Osteoblast (primary cell): ENCODE measurements around the gene ACAT2. TPM values are rescaled to one million over a fixed set of nuclear protein-coding genes. Genes with fewer than 3 reads are reported as not detected.
A peak's percentile ranks its signal among the peaks of the same experiment; 100 is the strongest.
"Not testable (repeated sequence)": the region's sequence is repeated elsewhere in the genome, so short reads cannot be mapped to it uniquely, and the experiment has no call there.

Source experiments
- DNase-seq: peaks from one replicate; pipeline ENCODE4 v3.0.0; 2011; ENCODE audit warnings: low spot score, mixed read lengths; ENCODE audit not compliant: insufficient read length; ENCODE audit errors: missing footprints
- H2AFZ ChIP-seq: 2 replicates; pipeline ENCODE4 v1.6.0; 2011; ENCODE audit warnings: mild to moderate bottlenecking, low read length
- H3K27ac ChIP-seq: 2 replicates; pipeline ENCODE4 v1.5.1; 2011; ENCODE audit warnings: mild to moderate bottlenecking, low read depth, low read length, moderate library complexity
- H3K27me3 ChIP-seq: 2 replicates; pipeline ENCODE4 v1.6.0; 2012; ENCODE audit warnings: mild to moderate bottlenecking, control low read depth, inconsistent platforms, low read length, moderate library complexity; ENCODE audit not compliant: insufficient read depth
- H3K36me3 ChIP-seq: 2 replicates; pipeline ENCODE4 v1.5.1; 2011; ENCODE audit warnings: mild to moderate bottlenecking, low read length, control low read depth, moderate library complexity; ENCODE audit not compliant: insufficient read depth
- H3K4me1 ChIP-seq: 2 replicates; pipeline ENCODE4 v1.5.1; 2011; ENCODE audit warnings: mild to moderate bottlenecking, low read length, control low read depth, moderate library complexity; ENCODE audit not compliant: insufficient read depth
- H3K4me2 ChIP-seq: 2 replicates; pipeline ENCODE4 v1.6.0; 2011; ENCODE audit warnings: mild to moderate bottlenecking, low read length; ENCODE audit not compliant: insufficient read depth
- H3K4me3 ChIP-seq: fragments of 200-600 bp; sonication (generic); 3 replicates; pipeline ENCODE4 v1.5.1; 2012; ENCODE audit warnings: mild to moderate bottlenecking, low read length, inconsistent platforms; ENCODE audit not compliant: insufficient read depth
- H3K79me2 ChIP-seq: 2 replicates; pipeline ENCODE4 v1.6.0; 2012; ENCODE audit warnings: mild to moderate bottlenecking, low read length, control low read depth, inconsistent platforms; ENCODE audit not compliant: insufficient read depth
- H3K9me3 ChIP-seq: 2 replicates; pipeline ENCODE4 v1.5.1; 2011; ENCODE audit warnings: low read depth, low read length, control low read depth
- H4K20me1 ChIP-seq: 2 replicates; pipeline ENCODE4 v1.6.0; 2012; ENCODE audit warnings: mild to moderate bottlenecking, low read length, control low read depth; ENCODE audit not compliant: insufficient read depth
- total RNA-seq: library from RNA; depleted of rRNA; stranded (reverse); fragments of >200 nt; gene quantifications from 2 replicates; pipeline ENCODE4 v1.2.3, GENCODE V29; 2012
- TF ChIP-seq, protein P1 (sequence below): IDR thresholded peaks from 2 replicates; pipeline ENCODE4 v1.5.1; 2011; ENCODE audit warnings: mild to moderate bottlenecking, low read depth, low read length, moderate library complexity; ENCODE audit errors: extremely low read depth

ACAT2 gene
- 41.6 and 53.6 TPM in 2 replicates for total RNA-seq

DNA sequence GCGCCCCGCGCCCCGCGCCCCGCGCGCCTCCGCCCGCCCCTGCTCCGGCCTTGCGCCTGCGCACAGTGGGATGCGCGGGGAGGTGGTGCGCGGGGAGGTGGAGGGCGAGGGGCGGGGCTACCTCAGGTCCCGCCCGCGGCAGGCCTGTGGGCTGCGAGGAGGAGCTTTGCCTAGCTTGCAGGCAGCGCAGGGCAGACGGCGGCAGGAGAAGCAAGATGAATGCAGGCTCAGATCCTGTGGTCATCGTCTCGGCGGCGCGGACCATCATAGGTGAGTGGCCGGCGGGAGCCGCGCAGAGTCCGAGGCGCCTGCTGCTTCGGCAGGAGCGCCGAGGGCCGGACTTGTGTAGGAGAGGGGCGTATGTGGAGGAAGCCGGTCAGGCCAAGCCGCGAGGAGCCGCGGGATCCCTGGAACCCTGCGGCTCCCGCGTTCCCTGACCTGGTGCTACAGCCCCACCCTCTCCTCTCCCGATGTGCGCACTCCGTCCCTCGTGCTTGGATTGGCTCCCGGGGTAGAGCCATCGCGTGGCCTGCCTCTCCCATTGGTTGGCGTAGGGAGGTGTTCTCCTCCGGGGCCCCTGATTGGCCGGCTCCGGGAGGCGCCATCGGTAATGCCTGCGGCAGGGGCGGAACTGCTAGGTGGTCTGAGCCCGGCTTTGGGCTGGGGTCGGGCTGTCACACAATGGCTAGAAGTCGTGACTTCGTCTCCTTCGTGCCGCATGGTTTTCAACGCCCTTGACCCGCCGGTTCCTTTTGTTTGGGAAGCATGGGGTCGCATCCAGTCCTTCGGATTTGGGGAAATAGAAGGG is at the start of gene ACAT2:
Gene ACAT2 (plus strand): TSS at position 173 of the 808 bp plus-strand sequence. CDS start 43 bp downstream, at position 216.
- TF ChIP-seq, protein P1, sequence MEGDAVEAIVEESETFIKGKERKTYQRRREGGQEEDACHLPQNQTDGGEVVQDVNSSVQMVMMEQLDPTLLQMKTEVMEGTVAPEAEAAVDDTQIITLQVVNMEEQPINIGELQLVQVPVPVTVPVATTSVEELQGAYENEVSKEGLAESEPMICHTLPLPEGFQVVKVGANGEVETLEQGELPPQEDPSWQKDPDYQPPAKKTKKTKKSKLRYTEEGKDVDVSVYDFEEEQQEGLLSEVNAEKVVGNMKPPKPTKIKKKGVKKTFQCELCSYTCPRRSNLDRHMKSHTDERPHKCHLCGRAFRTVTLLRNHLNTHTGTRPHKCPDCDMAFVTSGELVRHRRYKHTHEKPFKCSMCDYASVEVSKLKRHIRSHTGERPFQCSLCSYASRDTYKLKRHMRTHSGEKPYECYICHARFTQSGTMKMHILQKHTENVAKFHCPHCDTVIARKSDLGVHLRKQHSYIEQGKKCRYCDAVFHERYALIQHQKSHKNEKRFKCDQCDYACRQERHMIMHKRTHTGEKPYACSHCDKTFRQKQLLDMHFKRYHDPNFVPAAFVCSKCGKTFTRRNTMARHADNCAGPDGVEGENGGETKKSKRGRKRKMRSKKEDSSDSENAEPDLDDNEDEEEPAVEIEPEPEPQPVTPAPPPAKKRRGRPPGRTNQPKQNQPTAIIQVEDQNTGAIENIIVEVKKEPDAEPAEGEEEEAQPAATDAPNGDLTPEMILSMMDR, result no peak

GRCh38 chr6:159712389-159712788 is 49.5 kb upstream of the ACAT2 start:
- H3K4me3 ChIP-seq, H3K27ac ChIP-seq, H3K36me3 ChIP-seq, DNase-seq, H4K20me1 ChIP-seq, H2AFZ ChIP-seq, H3K9me3 ChIP-seq, H3K4me2 ChIP-seq, H3K27me3 ChIP-seq: not testable (repeated sequence)
- Histone ChIP-seq H3K79me2 (peaks cover 44% of the 10 kb centered on the region), H3K4me1 (peaks cover 17% of the 10 kb centered on the region)

More for the DNA sequence above, at the start of gene ACAT2:
- peaks cover 17% of the 10 kb centered on the region for H3K79me2 ChIP-seq
- H3K4me2 ChIP-seq, result peak within 1 kb of the TSS; percentile 96
- peak; percentile 99 for DNase-seq
- H3K27me3 ChIP-seq, result no peaks in the 10 kb centered on the region
- H3K4me1 ChIP-seq, result peaks cover 35% of the 10 kb centered on the region
- H3K9me3 ChIP-seq, result no peaks in the 10 kb centered on the region
- H2AFZ ChIP-seq, result peak within 1 kb of the TSS; percentile 89
- H4K20me1 ChIP-seq, result peaks cover 3% of the 10 kb centered on the region
- H3K36me3 ChIP-seq, result peaks cover 26% of the 10 kb centered on the region
- H3K27ac ChIP-seq, result peak within 1 kb of the TSS; percentile 88
- H3K4me3 ChIP-seq, result peak within 1 kb of the TSS; percentile 92

DNA sequence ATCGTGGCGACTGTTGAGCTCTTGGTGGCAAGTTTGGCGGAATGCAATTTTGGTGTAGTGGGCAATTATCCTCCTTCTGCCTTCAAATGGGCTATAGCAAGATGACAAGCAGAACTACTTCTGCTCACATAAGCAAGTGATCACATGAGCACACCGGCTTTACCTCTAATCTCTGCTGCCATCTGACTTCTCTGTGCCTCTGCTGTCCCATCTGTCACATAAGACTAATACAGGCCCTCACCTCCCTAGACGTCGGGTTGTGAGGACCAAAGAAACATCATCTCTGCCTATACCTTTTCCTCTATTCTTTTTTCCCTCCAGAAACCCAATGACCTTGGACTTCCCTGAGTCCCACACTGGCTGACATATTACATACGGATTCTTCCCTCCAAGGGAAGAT is 47.9 kb upstream of the ACAT2 start:
- peaks cover 53% of the 10 kb centered on the region for H3K79me2 ChIP-seq
- peaks cover 5% of the 10 kb centered on the region for H3K36me3 ChIP-seq
- no peak overlapping the region for H2AFZ ChIP-seq
- no peaks in the 10 kb centered on the region for H4K20me1 ChIP-seq
- H3K4me3 ChIP-seq, result no peak overlapping the region
- TF ChIP-seq, protein P1, result no peak
- H3K27me3 ChIP-seq, result no peaks in the 10 kb centered on the region
- DNase-seq, result no peak
- H3K4me2 ChIP-seq, result no peak overlapping the region
- no peaks in the 10 kb centered on the region for H3K9me3 ChIP-seq
- no peak overlapping the region for H3K27ac ChIP-seq
- peaks cover 20% of the 10 kb centered on the region for H3K4me1 ChIP-seq

DNA sequence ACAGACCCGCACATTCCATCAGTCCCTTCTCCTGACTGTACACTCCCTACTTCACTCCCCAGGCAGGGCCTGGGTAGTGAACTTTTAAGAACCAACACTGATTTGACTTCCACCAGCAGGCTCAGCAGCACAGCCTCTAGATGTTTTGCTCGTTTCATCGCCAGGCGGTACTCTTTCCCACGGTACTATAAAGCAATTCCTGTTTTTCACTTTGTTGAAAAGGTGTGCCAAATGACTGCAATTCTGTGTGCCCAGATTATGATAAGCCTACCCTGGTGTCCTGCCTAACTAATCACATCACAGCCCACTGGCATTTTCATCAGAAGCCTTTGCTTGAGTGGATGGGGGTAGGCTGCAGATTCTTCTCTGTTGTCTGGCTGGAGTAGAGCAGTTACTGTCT is 47.4 kb upstream of the ACAT2 start:
- no peak overlapping the region for H3K4me2 ChIP-seq

More for the DNA sequence above, 47.4 kb upstream of the ACAT2 start:
- no peak for DNase-seq
- no peak overlapping the region for H2AFZ ChIP-seq
- peaks cover 5% of the 10 kb centered on the region for H3K36me3 ChIP-seq
- no peaks in the 10 kb centered on the region for H3K27me3 ChIP-seq
- H3K79me2 ChIP-seq, result peaks cover 57% of the 10 kb centered on the region
- TF ChIP-seq, protein P1, result no peak
- H4K20me1 ChIP-seq, result no peaks in the 10 kb centered on the region
- no peak overlapping the region for H3K27ac ChIP-seq
- no peak overlapping the region for H3K4me3 ChIP-seq
- no peaks in the 10 kb centered on the region for H3K9me3 ChIP-seq
- H3K4me1 ChIP-seq, result peaks cover 20% of the 10 kb centered on the region
